Stimulated activated naive B cell treated with anti-CD40 and anti-IgM and Interleukin-4, amounts not matched to agents 10 μg/mL and 1 μg/mL and 100 μg/mL, for 72 hours (primary cell): ENCODE data around the gene RAB10.

Source experiments
- ATAC-seq, 2 donors: fragments of 150-1000 bp; cut with Tn5 transposase; replicated peaks; 2 replicates each; pipeline ENCODE4 v1.10.0; 2021; ENCODE audit warnings: moderate library complexity in 1 of 2
- DNase-seq: peaks from one replicate; pipeline ENCODE4 v3.0.0; 2021
- H3K27ac Mint-ChIP-seq: one replicate; pipeline ENCODE4 v1.8.0; 2022; ENCODE audit warnings: mild to moderate bottlenecking, mixed read lengths
- H3K27me3 Mint-ChIP-seq, 2 donors: one replicate each; pipeline ENCODE4 v1.8.0; 2022; ENCODE audit warnings: mixed read lengths in 2 of 2
- H3K36me3 Mint-ChIP-seq, 2 donors: one replicate each; pipeline ENCODE4 v1.8.0; 2022; ENCODE audit warnings: mixed read lengths in 2 of 2, mild to moderate bottlenecking in 1 of 2
- H3K4me1 Mint-ChIP-seq, 2 donors: one replicate each; pipeline ENCODE4 v1.8.0; 2022; ENCODE audit warnings: mixed read lengths in 2 of 2, mild to moderate bottlenecking in 1 of 2
- H3K4me3 Mint-ChIP-seq, 2 donors: one replicate each; pipeline ENCODE4 v1.8.0; 2022; ENCODE audit warnings: mild to moderate bottlenecking in 2 of 2, mixed read lengths in 2 of 2, moderate library complexity in 1 of 2
- H3K9me3 Mint-ChIP-seq, 2 donors: one replicate each; pipeline ENCODE4 v1.8.0; 2022; ENCODE audit warnings: mixed read lengths in 2 of 2, mild to moderate bottlenecking in 1 of 2

Gene RAB10

DNA sequence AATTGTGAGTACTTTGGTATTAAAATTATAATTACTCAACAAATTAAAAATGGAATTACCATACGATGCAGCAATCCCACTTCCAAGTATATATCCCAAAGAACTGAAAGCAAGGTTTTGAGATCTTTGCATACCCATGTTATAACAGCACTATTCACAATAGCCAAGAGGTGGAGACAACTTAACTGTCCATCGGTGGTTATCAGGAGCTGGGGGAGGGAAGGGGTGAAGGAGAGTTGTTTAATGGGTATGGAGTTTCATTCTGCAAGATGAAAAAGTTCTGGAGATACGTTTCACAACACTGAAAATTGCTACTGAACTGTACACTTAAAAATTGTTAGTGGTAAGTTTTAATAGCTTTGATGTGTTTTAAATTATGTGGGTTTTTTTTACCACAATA, 25.7 kb downstream of the RAB10 start:
- no peak for ATAC-seq
- Mint-ChIP-seq H3K9me3 (no peaks in the 10 kb centered on the region), H3K4me1 (peaks cover 7 to 42% of the 10 kb centered on the region in 2 donors), H3K36me3 (peaks cover 22 to 24% of the 10 kb centered on the region in 2 donors), H3K4me3 (no peak overlapping the region), H3K27me3 (no peaks in the 10 kb centered on the region), H3K27ac (no peak overlapping the region)
- no peak for DNase-seq

GRCh38 chr2:26061539-26061938, 27.7 kb downstream of the RAB10 start:
- Mint-ChIP-seq H3K4me1 (peaks cover 10 to 41% of the 10 kb centered on the region in 2 donors), H3K9me3 (no peaks in the 10 kb centered on the region), H3K27me3 (no peaks in the 10 kb centered on the region), H3K27ac (no peak overlapping the region), H3K36me3 (peaks cover 25 to 29% of the 10 kb centered on the region in 2 donors), H3K4me3 (no peak overlapping the region)
- DNase-seq (no peak), ATAC-seq (no peak)

- Mint-ChIP-seq H3K4me1 (peaks cover 15 to 43% of the 10 kb centered on the region in 2 donors), H3K9me3 (peaks cover 2 to 5% of the 10 kb centered on the region in 2 donors), H3K27me3 (no peaks in the 10 kb centered on the region), H3K27ac (peak overlapping the region; percentile 16), H3K4me3 (no peak overlapping the region), H3K36me3 (peaks cover 31 to 35% of the 10 kb centered on the region in 2 donors)
- DNase-seq (no peak), ATAC-seq (no peak)
Measured at GRCh38 chr2:26064846-26065245, 31.0 kb downstream of the RAB10 start.

- peaks cover 18 to 47% of the 10 kb centered on the region in 2 donors for H3K4me1 Mint-ChIP-seq
- H3K4me3 Mint-ChIP-seq: peak overlapping the region in 1 of 2 donors; percentile 30
- H3K27ac Mint-ChIP-seq: peak overlapping the region; percentile 89
- H3K36me3 Mint-ChIP-seq: peaks cover 26 to 28% of the 10 kb centered on the region in 2 donors
- no peak for ATAC-seq
- peaks cover 2 to 7% of the 10 kb centered on the region in 2 donors for H3K9me3 Mint-ChIP-seq
- DNase-seq: no peak
- H3K27me3 Mint-ChIP-seq: no peaks in the 10 kb centered on the region
Measured at GRCh38 chr2:26067186-26067974, 33.5 kb downstream of the RAB10 start.

DNA sequence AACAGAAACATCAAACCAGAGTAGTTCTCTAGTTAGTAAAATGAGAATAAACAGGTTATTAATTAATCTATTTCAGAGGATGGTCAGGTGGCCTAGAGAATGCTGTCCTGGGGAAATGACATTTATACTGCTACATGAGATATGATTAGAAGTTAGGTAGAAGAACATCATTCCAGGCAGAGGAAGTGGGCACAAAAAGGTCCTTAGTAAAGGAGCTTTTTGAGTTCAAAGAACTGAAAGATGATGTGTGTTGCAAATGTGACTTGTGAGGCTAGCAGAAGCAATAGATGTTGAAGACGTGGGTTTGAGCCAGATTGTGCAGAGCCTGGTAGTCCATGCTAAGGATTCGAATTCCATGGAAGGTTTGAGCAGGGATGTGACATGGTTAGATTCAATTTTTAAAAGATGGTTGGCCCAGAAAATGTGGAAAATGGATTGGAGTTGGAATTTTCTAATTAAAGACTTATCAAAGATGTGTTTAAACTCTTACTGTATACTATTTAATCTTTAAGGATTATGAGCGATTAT, 34.2 kb downstream of the RAB10 start:
- Mint-ChIP-seq H3K4me1 (peaks cover 18 to 51% of the 10 kb centered on the region in 2 donors), H3K27me3 (no peaks in the 10 kb centered on the region), H3K27ac (peak overlapping the region; percentile 89), H3K36me3 (peaks cover 26 to 28% of the 10 kb centered on the region in 2 donors), H3K4me3 (peak overlapping the region; percentile 30 to 58), H3K9me3 (peaks cover 2 to 7% of the 10 kb centered on the region in 2 donors)
- DNase-seq (no peak), ATAC-seq (peak; percentile 48 to 61)

GRCh38 chr2:26068602-26069298, 34.9 kb downstream of the RAB10 start:
- Mint-ChIP-seq H3K27ac (peak overlapping the region; percentile 70), H3K27me3 (no peaks in the 10 kb centered on the region), H3K36me3 (peaks cover 29 to 30% of the 10 kb centered on the region in 2 donors), H3K9me3 (peaks cover 2 to 7% of the 10 kb centered on the region in 2 donors), H3K4me3 (peak overlapping the region in 1 of 2 donors; percentile 9), H3K4me1 (peaks cover 20 to 58% of the 10 kb centered on the region in 2 donors)
- peak; percentile 90 to 92 for ATAC-seq
- DNase-seq: no peak

- DNase-seq (no peak), ATAC-seq (no peak)
- peaks cover 26 to 66% of the 10 kb centered on the region in 2 donors for H3K4me1 Mint-ChIP-seq
- H3K36me3 Mint-ChIP-seq: peaks cover 25 to 32% of the 10 kb centered on the region in 2 donors
- no peak overlapping the region for H3K27ac Mint-ChIP-seq
- peaks cover 2 to 7% of the 10 kb centered on the region in 2 donors for H3K9me3 Mint-ChIP-seq
- no peaks in the 10 kb centered on the region for H3K27me3 Mint-ChIP-seq
- no peak overlapping the region for H3K4me3 Mint-ChIP-seq
Measured at GRCh38 chr2:26070730-26071129, 36.8 kb downstream of the RAB10 start.

DNA sequence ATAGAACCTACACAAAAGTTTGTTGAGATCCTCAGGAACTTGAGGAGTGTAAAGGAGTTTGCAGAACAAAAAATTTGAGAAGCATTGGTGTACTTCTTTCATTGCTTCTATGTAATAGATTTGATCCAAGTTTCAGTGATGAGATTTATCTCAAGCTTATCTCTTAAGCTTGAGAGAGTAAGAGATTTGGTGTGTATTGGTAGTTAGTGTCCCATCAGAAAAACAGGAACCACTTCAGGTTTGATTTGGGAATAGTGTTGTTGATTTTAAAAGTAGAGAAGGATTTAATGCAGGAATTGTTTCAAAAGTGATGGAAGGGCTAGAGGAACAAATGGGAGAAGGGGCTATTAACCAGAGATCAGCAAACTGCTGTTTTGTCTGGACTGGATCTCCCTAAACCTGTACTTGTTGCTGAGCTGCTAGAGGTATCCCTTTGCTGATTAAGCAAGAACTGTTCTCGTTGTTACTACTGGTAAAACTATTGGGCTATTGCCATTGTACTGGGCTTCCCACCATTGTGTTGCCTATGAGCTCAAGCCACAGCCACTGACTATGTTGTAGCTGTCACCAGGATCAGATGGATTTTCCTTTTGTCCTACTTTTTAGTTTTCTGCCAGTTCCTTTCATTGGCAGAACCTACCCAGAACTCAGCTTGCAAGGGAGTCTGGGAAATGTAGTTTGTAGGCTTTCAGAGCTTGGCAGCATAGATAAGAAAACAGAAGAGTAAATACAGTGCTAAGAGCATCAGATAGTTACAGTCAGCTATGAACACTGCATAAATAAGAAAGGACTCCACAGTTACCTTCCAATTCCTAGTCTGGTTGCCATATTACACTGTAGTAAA, 39.3 kb downstream of the RAB10 start:
- peaks cover 20 to 48% of the 10 kb centered on the region in 2 donors for H3K4me1 Mint-ChIP-seq
- no peak for DNase-seq

DNA sequence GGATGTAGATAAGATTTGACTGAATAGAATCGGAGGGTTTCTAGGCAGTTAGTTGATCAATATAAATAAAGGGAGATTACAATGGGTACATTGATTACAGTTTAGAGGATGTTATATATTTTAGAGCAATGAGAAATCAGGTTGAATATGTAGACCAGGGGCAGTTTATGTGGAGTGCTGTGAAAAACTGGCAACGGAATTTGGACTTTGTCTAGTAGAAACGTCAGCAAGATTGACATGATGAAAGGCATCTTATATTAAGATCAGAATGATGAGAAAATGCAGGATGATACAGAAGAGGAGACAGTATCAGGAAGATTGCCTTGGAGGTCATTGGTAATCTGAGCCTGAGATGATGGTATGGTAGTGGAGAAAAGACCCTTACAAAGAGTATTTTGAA, 39.9 kb downstream of the RAB10 start:
- Mint-ChIP-seq H3K27ac (no peak overlapping the region), H3K4me1 (peaks cover 17 to 48% of the 10 kb centered on the region in 2 donors), H3K27me3 (no peaks in the 10 kb centered on the region), H3K36me3 (peaks cover 18 to 25% of the 10 kb centered on the region in 2 donors), H3K9me3 (peaks cover 3 to 4% of the 10 kb centered on the region in 2 donors), H3K4me3 (no peak overlapping the region)
- ATAC-seq: no peak
- no peak for DNase-seq

More for the DNA sequence above, 39.3 kb downstream of the RAB10 start:
- Mint-ChIP-seq H3K4me3 (no peak overlapping the region), H3K27me3 (no peaks in the 10 kb centered on the region), H3K36me3 (peaks cover 13 to 19% of the 10 kb centered on the region in 2 donors), H3K27ac (no peak overlapping the region), H3K9me3 (peaks cover under 1 to 4% of the 10 kb centered on the region in 2 donors)
- no peak for ATAC-seq

- Mint-ChIP-seq H3K9me3 (peaks cover 3 to 6% of the 10 kb centered on the region in 2 donors), H3K4me3 (no peak overlapping the region), H3K27ac (no peak overlapping the region), H3K4me1 (peaks cover 17 to 48% of the 10 kb centered on the region in 2 donors), H3K27me3 (no peaks in the 10 kb centered on the region), H3K36me3 (peaks cover 25 to 30% of the 10 kb centered on the region in 2 donors)
- DNase-seq (no peak), ATAC-seq (no peak)
Measured at GRCh38 chr2:26074676-26075075, 40.8 kb downstream of the RAB10 start.

DNA sequence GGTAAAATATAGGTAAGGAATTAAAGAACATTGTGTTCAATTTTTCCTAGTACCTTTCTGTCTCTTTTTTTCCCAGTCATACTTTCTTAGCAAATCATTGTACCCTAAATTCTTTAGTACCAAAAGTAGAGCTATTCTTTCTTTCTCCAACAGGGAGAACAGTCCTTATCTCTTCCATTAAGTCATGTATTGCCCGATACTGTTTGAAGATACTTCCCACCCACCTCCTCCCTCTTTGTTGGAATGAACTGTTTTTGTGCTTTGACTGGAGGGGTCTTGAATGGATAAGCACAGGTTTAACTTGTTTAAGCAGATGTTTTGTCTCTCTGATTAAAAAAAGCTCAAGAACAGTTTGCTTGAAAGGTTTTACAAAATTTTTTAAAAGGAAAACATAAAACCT, 41.3 kb downstream of the RAB10 start:
- peaks cover 26 to 31% of the 10 kb centered on the region in 2 donors for H3K36me3 Mint-ChIP-seq
- H3K4me1 Mint-ChIP-seq: peaks cover 12 to 43% of the 10 kb centered on the region in 2 donors
- H3K9me3 Mint-ChIP-seq: peaks cover 0 to 7% of the 10 kb centered on the region in 2 donors
- H3K27ac Mint-ChIP-seq: no peak overlapping the region
- ATAC-seq: no peak
- no peaks in the 10 kb centered on the region for H3K27me3 Mint-ChIP-seq
- no peak for DNase-seq
- no peak overlapping the region for H3K4me3 Mint-ChIP-seq

DNA sequence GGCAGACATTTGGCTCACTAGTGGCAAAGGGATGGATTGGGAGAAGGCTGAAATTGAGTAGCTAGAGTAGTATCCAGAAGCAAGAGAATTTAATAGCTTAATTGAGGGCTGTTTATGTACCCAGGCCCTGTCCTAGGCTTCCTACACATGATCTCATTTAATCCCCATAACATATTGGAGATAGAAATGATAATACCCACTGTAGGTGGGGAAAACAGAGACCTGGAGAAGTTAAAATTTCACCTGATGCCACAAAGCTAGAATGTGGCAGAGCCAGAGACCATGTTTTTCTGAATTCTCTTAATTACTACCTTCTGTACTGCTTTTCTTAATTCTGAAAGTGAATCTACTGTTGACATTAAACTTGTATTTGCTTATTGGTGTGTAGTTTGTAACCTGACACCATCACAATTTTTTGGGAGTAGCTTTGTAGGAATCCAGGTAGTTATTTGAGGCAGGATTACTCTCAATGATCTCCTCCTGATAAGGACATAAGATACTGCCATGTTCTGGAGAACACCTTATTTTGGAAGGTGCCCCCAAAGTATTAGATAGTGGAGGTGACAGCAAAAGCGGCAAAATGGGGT, 42.2 kb downstream of the RAB10 start:
- H3K4me1 Mint-ChIP-seq: peaks cover 15 to 42% of the 10 kb centered on the region in 2 donors
- DNase-seq (no peak), ATAC-seq (no peak)
- H3K27ac Mint-ChIP-seq: no peak overlapping the region
- H3K36me3 Mint-ChIP-seq: peaks cover 34 to 40% of the 10 kb centered on the region in 2 donors
- no peak overlapping the region for H3K4me3 Mint-ChIP-seq
- H3K9me3 Mint-ChIP-seq: peaks cover 2 to 12% of the 10 kb centered on the region in 2 donors
- no peaks in the 10 kb centered on the region for H3K27me3 Mint-ChIP-seq

- H3K36me3 Mint-ChIP-seq: peaks cover 37 to 43% of the 10 kb centered on the region in 2 donors
- H3K4me3 Mint-ChIP-seq: no peak overlapping the region
- peaks cover 5 to 14% of the 10 kb centered on the region in 2 donors for H3K9me3 Mint-ChIP-seq
- no peak overlapping the region for H3K27ac Mint-ChIP-seq
- DNase-seq (no peak), ATAC-seq (no peak)
- H3K27me3 Mint-ChIP-seq: no peaks in the 10 kb centered on the region
- H3K4me1 Mint-ChIP-seq: peaks cover 17 to 42% of the 10 kb centered on the region in 2 donors
Measured at GRCh38 chr2:26077291-26077690, 43.4 kb downstream of the RAB10 start.
